Measurements from ENCODE around the gene OR51B4.
"Not testable (repeated sequence)": the region's sequence is repeated elsewhere in the genome, so short reads cannot be mapped to it uniquely, and the experiment has no call there.

DNA sequence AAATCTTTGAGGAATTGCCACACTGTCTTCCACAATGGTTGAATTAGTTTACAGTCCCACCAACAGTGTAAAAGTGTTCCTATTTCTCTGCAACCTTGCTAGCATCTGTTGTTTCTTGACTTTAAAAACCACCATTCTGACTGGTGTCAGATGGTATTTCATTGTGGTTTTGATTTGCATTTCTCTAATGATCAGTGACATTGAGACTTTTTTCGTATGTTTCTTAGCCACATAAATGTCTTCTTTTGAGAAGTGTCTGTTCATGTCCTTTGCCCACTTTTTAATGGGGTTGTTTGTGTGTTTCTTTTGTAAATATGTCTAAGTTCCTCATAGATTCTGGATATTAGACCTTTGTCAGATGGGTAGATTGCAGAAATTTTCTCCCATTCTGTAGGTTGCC lies 35.5 kb upstream of the OR51B4 start:
- TF ChIP-seq EZH2phosphoT487 (IDR thresholded peaks at IDR 0.05; ENCODE audit: insufficient read depth, low read depth); EZH2 (IDR thresholded peaks at IDR 0.05; ENCODE audit: insufficient read depth, poor library complexity, severe bottlenecking): not testable (repeated sequence)

Measured in GM23248 (cell line).